BE2C (cell line): ENCODE data around the gene MT1F.
"Not testable (repeated sequence)": the region's sequence is repeated elsewhere in the genome, so short reads cannot be mapped to it uniquely, and the experiment has no call there.

Source experiments
- DNase-seq: peaks from one replicate; pipeline ENCODE4 v3.0.0-alpha.2; 2020
- H3K27me3 ChIP-seq: fragments of 250-450 bp; sonication (Bioruptor Pico); 2 replicates; pipeline ENCODE4 v1.5.1; 2020; ENCODE audit warnings: mild to moderate bottlenecking
- H3K36me3 ChIP-seq: fragments of 250-450 bp; sonication (Bioruptor Pico); 2 replicates; pipeline ENCODE4 v1.5.1; 2020; ENCODE audit warnings: mild to moderate bottlenecking
- H3K4me1 ChIP-seq: fragments of 250-450 bp; sonication (Bioruptor Pico); 2 replicates; pipeline ENCODE4 v1.5.1; 2020
- H3K4me3 ChIP-seq: 2 replicates; pipeline ENCODE4 v1.5.1; 2011; ENCODE audit warnings: low read depth, low read length
- H3K9me3 ChIP-seq: fragments of 250-450 bp; sonication (Bioruptor Pico); 2 replicates; pipeline ENCODE4 v1.5.1; 2020
- TF ChIP-seq, protein P1 (sequence below): IDR thresholded peaks from 2 replicates; pipeline ENCODE4 v1.5.1; 2012; ENCODE audit warnings: mild to moderate bottlenecking, low read depth, low read length

Gene MT1F

DNA sequence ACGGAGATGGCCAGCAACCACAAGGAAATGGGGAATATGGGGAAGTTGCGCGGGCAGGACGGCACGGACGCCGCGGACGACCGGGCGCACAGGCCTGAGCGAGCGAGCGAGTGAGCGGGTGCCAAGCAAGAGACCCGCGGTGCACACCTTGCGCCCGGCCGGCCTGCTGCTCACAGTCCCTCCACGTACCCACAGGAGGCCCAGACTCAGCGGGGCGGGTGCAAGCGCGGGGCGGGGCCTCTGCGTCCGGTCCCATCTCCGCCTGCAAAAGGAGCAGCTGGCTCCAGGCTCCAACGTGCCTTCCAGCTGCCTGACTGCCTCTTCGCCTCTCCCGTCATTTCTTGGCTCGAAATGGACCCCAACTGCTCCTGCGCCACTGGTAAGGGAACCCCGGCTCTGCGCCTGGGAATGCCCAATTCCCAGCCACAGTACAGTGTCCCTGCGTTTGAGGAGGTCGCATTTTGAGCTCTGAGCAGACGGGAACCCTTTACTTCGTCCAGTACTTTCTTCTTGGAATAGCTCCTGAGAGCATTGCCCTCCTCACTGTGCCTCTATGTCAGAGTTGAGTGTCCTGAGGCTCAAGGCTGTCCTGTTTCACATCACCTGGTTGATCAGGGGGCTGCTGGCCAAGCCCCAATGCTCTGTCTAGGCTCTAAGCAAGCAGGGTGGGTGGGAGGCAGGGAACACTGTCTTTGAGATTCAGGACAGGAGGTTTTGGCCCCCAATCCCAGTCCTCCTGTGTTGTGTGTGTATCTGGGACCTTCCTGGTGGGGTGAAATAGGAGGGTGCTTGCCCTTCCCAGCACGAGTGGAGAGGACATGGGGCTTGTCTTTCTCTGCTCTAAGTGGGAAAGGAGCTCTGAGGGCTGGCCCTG lies 40.3 kb upstream of the MT1F start:
- H3K4me3 ChIP-seq: no peak overlapping the region
- H3K9me3 ChIP-seq: no peaks in the 10 kb centered on the region
- no peak for DNase-seq
- H3K36me3 ChIP-seq: no peaks in the 10 kb centered on the region
- TF ChIP-seq, protein P1, sequence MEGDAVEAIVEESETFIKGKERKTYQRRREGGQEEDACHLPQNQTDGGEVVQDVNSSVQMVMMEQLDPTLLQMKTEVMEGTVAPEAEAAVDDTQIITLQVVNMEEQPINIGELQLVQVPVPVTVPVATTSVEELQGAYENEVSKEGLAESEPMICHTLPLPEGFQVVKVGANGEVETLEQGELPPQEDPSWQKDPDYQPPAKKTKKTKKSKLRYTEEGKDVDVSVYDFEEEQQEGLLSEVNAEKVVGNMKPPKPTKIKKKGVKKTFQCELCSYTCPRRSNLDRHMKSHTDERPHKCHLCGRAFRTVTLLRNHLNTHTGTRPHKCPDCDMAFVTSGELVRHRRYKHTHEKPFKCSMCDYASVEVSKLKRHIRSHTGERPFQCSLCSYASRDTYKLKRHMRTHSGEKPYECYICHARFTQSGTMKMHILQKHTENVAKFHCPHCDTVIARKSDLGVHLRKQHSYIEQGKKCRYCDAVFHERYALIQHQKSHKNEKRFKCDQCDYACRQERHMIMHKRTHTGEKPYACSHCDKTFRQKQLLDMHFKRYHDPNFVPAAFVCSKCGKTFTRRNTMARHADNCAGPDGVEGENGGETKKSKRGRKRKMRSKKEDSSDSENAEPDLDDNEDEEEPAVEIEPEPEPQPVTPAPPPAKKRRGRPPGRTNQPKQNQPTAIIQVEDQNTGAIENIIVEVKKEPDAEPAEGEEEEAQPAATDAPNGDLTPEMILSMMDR: no peak
- no peaks in the 10 kb centered on the region for H3K27me3 ChIP-seq
- H3K4me1 ChIP-seq: no peaks in the 10 kb centered on the region

- DNase-seq: no peak
- Histone ChIP-seq H3K9me3 (no peaks in the 10 kb centered on the region), H3K27me3 (no peaks in the 10 kb centered on the region), H3K36me3 (no peaks in the 10 kb centered on the region), H3K4me3 (no peak overlapping the region), H3K4me1 (no peaks in the 10 kb centered on the region)
- TF ChIP-seq, protein P1: no peak
Observed at GRCh38 chr16:56618138-56618537, 39.6 kb upstream of the MT1F start.

DNA sequence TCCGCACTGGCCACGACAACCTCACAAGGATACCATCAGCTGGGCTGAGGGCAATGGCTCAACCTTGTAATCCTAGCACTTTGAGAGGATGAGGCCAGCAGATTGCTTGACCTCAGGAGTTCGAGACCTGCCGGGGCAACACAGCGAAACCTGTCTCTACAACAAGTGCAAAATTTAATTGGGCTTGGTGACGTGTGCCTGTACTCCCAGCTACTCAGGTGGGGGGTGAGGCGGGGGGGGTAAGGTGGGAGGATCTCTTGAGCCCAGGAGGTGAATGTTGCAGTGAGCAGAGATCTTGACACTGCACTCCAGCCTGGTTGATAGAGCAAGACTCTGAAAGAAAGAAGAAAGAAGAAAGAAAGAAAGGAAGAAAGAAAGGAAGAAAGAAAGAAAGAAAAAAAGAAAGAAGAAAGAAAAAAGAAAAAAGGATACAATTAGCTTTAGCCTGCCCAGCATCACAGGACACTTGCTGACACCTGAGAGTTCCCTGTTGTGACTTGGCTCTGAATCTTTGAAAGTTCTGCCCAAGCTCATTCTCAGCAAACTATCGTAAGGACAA lies 37.3 kb upstream of the MT1F start:
- Histone ChIP-seq H3K27me3 (peaks cover 4% of the 10 kb centered on the region), H3K36me3 (no peaks in the 10 kb centered on the region)

GRCh38 chr16:56621665-56622445 lies 35.9 kb upstream of the MT1F start:
- not testable (repeated sequence) for H3K4me3 ChIP-seq, H3K9me3 ChIP-seq, H3K4me1 ChIP-seq, DNase-seq, H3K36me3 ChIP-seq
- peaks cover 12% of the 10 kb centered on the region for H3K27me3 ChIP-seq

More for the DNA sequence above, 37.3 kb upstream of the MT1F start:
- no peaks in the 10 kb centered on the region for H3K9me3 ChIP-seq
- no peak for DNase-seq
- H3K4me3 ChIP-seq: no peak overlapping the region
- TF ChIP-seq, protein P1: no peak
- no peaks in the 10 kb centered on the region for H3K4me1 ChIP-seq

DNA sequence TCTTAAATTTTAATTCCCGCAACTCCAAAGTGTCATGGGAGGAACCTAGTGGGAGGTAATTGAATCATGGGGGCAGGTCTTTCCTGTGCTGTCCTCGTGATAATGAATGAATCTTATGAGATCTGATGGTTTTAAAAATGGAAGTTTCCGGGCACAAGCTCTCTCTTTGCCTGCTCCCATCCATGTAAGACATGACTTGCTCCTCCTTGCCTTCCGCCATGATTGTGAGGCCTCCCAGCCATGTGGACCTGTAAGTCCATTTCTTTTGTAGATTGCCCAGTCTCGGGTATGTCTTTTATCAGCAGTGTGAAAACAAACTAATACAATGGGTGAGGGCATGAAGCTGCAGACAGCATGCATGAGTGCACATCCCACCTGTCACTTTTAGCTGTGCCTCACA lies 34.6 kb upstream of the MT1F start:
- H3K4me1 ChIP-seq, DNase-seq, H3K4me3 ChIP-seq, H3K36me3 ChIP-seq, H3K9me3 ChIP-seq: not testable (repeated sequence)
- H3K27me3 ChIP-seq: peaks cover 12% of the 10 kb centered on the region

GRCh38 chr16:56623637-56624036 lies 34.1 kb upstream of the MT1F start:
- H3K4me3 ChIP-seq: no peak overlapping the region
- no peaks in the 10 kb centered on the region for H3K36me3 ChIP-seq
- H3K9me3 ChIP-seq: no peaks in the 10 kb centered on the region
- TF ChIP-seq, protein P1: no peak
- peaks cover 12% of the 10 kb centered on the region for H3K27me3 ChIP-seq
- no peak for DNase-seq
- H3K4me1 ChIP-seq: peaks cover 2% of the 10 kb centered on the region; the same call in 1 of the 2 replicates
